H9 (cell line): Measurements from ENCODE around the gene ANKRD44. TPM values are rescaled to one million over a fixed set of nuclear protein-coding genes. Genes with fewer than 3 reads are reported as not detected.

Experiments used
- DNase-seq: peaks from one replicate; pipeline ENCODE4 v3.0.0-alpha.2; 2017
- H2AFZ ChIP-seq: one replicate; pipeline ENCODE4 v1.6.1; 2013; ENCODE audit warnings: mild to moderate bottlenecking, low read length, control low read depth, moderate library complexity
- H2AK5ac ChIP-seq: 2 replicates; pipeline ENCODE4 v1.6.1; 2013; ENCODE audit warnings: low read length, control low read depth, mixed read lengths; ENCODE audit not compliant: insufficient read length
- H2BK120ac ChIP-seq: one replicate; pipeline ENCODE4 v1.6.1; 2013; ENCODE audit warnings: low read depth, mild to moderate bottlenecking, low read length, control low read depth, inconsistent platforms; ENCODE audit not compliant: poor library complexity, severe bottlenecking
- H2BK12ac ChIP-seq: 2 replicates; pipeline ENCODE4 v1.6.1; 2013; ENCODE audit warnings: low read length, control low read depth, mixed read lengths, low read depth; ENCODE audit not compliant: insufficient read length
- H2BK15ac ChIP-seq: 2 replicates; pipeline ENCODE4 v1.6.1; 2013; ENCODE audit warnings: low read depth, low read length, control low read depth
- H2BK20ac ChIP-seq: one replicate; pipeline ENCODE4 v1.6.1; 2013; ENCODE audit warnings: low read depth, mild to moderate bottlenecking, low read length, control low read depth, inconsistent platforms; ENCODE audit not compliant: poor library complexity, severe bottlenecking
- H2BK5ac ChIP-seq: 2 replicates; pipeline ENCODE4 v1.6.1; 2013; ENCODE audit warnings: low read length, control low read depth, mixed read lengths; ENCODE audit not compliant: insufficient read length
- H3K14ac ChIP-seq: 2 replicates; pipeline ENCODE4 v1.6.1; 2013; ENCODE audit warnings: low read length, control low read depth; ENCODE audit not compliant: insufficient read depth
- H3K18ac ChIP-seq: 2 replicates; pipeline ENCODE4 v1.6.1; 2013; ENCODE audit warnings: low read depth, mild to moderate bottlenecking, mixed read lengths, low read length, control low read depth; ENCODE audit not compliant: insufficient read length
- H3K23ac ChIP-seq: 2 replicates; pipeline ENCODE4 v1.6.1; 2013; ENCODE audit warnings: low read length, control low read depth, mixed read lengths, low read depth; ENCODE audit not compliant: insufficient read length
- H3K23me2 ChIP-seq: 2 replicates; pipeline ENCODE4 v1.6.1; 2013; ENCODE audit warnings: low read depth, mild to moderate bottlenecking, mixed read lengths, low read length, control low read depth; ENCODE audit not compliant: insufficient read length, poor library complexity, severe bottlenecking
- H3K27ac ChIP-seq: 2 replicates; pipeline ENCODE4 v1.5.1; 2013; ENCODE audit warnings: low read length, control low read depth, mixed read lengths, low read depth; ENCODE audit not compliant: insufficient read length
- H3K27me3 ChIP-seq: 2 replicates; pipeline ENCODE4 v1.6.1; 2013; ENCODE audit warnings: low read length, control low read depth, inconsistent platforms; ENCODE audit not compliant: insufficient read depth
- H3K4ac ChIP-seq: 2 replicates; pipeline ENCODE4 v1.6.1; 2013; ENCODE audit warnings: low read depth, mild to moderate bottlenecking, control low read depth, inconsistent platforms, low read length, moderate library complexity
- H3K4me1 ChIP-seq: 2 replicates; pipeline ENCODE4 v1.6.1; 2013; ENCODE audit warnings: low read length, control low read depth, inconsistent platforms; ENCODE audit not compliant: insufficient read depth
- H3K4me2 ChIP-seq: 2 replicates; pipeline ENCODE4 v1.6.1; 2013; ENCODE audit warnings: low read length, control low read depth, mixed read lengths; ENCODE audit not compliant: insufficient read length, insufficient read depth
- H3K56ac ChIP-seq: 2 replicates; pipeline ENCODE4 v1.6.1; 2013; ENCODE audit warnings: low read depth, mild to moderate bottlenecking, mixed read lengths, low read length, control low read depth; ENCODE audit not compliant: insufficient read length
- H3K79me1 ChIP-seq: 2 replicates; pipeline ENCODE4 v1.6.1; 2013; ENCODE audit warnings: low read depth, mild to moderate bottlenecking, moderate library complexity, low read length, control low read depth, inconsistent platforms; ENCODE audit not compliant: insufficient read depth, poor library complexity, severe bottlenecking
- H3K79me2 ChIP-seq: 2 replicates; pipeline ENCODE4 v1.6.1; 2013; ENCODE audit warnings: low read length, control low read depth, inconsistent platforms; ENCODE audit not compliant: insufficient read depth
- H3K9ac ChIP-seq: 2 replicates; pipeline ENCODE4 v1.6.1; 2013; ENCODE audit warnings: low read length, control low read depth, mixed read lengths; ENCODE audit not compliant: insufficient read length; ENCODE audit errors: extremely low read depth
- H3K9me3 ChIP-seq: one replicate; pipeline ENCODE4 v1.6.1; 2013; ENCODE audit warnings: low read depth, low read length, inconsistent platforms; ENCODE audit not compliant: control insufficient read depth
- H3T11ph ChIP-seq: one replicate; pipeline ENCODE4 v1.6.1; 2013; ENCODE audit warnings: mild to moderate bottlenecking, low read length, control low read depth, inconsistent platforms
- H4K20me1 ChIP-seq: one replicate; pipeline ENCODE4 v1.6.1; 2013; ENCODE audit not compliant: control insufficient read depth, insufficient read length, insufficient read depth
- H4K5ac ChIP-seq: 2 replicates; pipeline ENCODE4 v1.6.1; 2013; ENCODE audit warnings: low read depth, mild to moderate bottlenecking, mixed read lengths, low read length, control low read depth; ENCODE audit not compliant: insufficient read length
- H4K8ac ChIP-seq: replicated peaks from 2 replicates; pipeline ENCODE4 v1.6.1; 2013; ENCODE audit warnings: low read length, control low read depth, mixed read lengths, low read depth; ENCODE audit not compliant: insufficient read length
- H4K91ac ChIP-seq: 2 replicates; pipeline ENCODE4 v1.6.1; 2013; ENCODE audit warnings: low read depth, mild to moderate bottlenecking, moderate library complexity, mixed read lengths, low read length, control low read depth; ENCODE audit not compliant: insufficient read length
- H3K27ac Mint-ChIP-seq, 3 experiments: 2 replicates in 2 of 3; 3 replicates in 1 of 3; pipeline ENCODE4 v1.8.0; 2020 to 2021; ENCODE audit warnings: mixed read lengths in 3 of 3, mild to moderate bottlenecking in 1 of 3, moderate library complexity in 1 of 3
- H3K27me3 Mint-ChIP-seq: 2 replicates; pipeline ENCODE4 v1.8.0; 2021; ENCODE audit warnings: low read depth, mild to moderate bottlenecking, moderate library complexity, mixed read lengths
- H3K36me3 Mint-ChIP-seq, 3 experiments: 2 replicates in 2 of 3; 3 replicates in 1 of 3; pipeline ENCODE4 v1.8.0; 2020 to 2021; ENCODE audit warnings: low read depth in 3 of 3, mixed read lengths in 3 of 3; ENCODE audit not compliant: insufficient read depth in 1 of 3
- H3K4me1 Mint-ChIP-seq, 2 experiments: 2 replicates each; pipeline ENCODE4 v1.8.0; 2020; ENCODE audit warnings: mixed read lengths in 2 of 2
- H3K4me3 Mint-ChIP-seq, 2 experiments: 2 replicates in 1 of 2; 3 replicates in 1 of 2; pipeline ENCODE4 v1.8.0; 2020 to 2021; ENCODE audit warnings: mild to moderate bottlenecking in 2 of 2, mixed read lengths in 2 of 2, moderate library complexity in 1 of 2
- H3K9me3 Mint-ChIP-seq, 2 experiments: 2 replicates in 1 of 2; 3 replicates in 1 of 2; pipeline ENCODE4 v1.8.0; 2020; ENCODE audit warnings: mild to moderate bottlenecking in 2 of 2, mixed read lengths in 2 of 2, moderate library complexity in 1 of 2
- WGBS: extraction: QIAGEN DNeasy Blood & Tissue Kit; methylation state at CpG from one replicate; pipeline ENCODE4 v1.1.7; 2013; ENCODE audit warnings: missing lambda C conversion rate, low lambda C conversion rate, mixed read lengths; ENCODE audit not compliant: insufficient read length; ENCODE audit errors: extremely low coverage; 5-methylcytosine and 5-hydroxymethylcytosine counted together
- total RNA-seq: library from RNA; stranded (reverse); gene quantifications from 2 replicates; pipeline ENCODE4 v1.2.1, GENCODE V29; 2021
- TF ChIP-seq, protein P1 (sequence below): fragments of 200-600 bp; sonication (generic); conservative IDR thresholded peaks from 3 replicates; pipeline ENCODE4 v1.8.0; 2021; ENCODE audit warnings: antibody characterized with exemption, mild to moderate bottlenecking

The ANKRD44 gene
- total RNA-seq, 1 experiment from 2014 or later = 1.9 TPM

- Histone ChIP-seq H4K20me1 (no peaks in the 10 kb centered on the region), H3K27me3 (no peaks in the 10 kb centered on the region), H2BK20ac (no peak overlapping the region), H2BK12ac (no peak overlapping the region), H3K23ac (no peak overlapping the region), H3K4me1 (no peaks in the 10 kb centered on the region), H2AK5ac (no peak overlapping the region), H3T11ph (no peak overlapping the region), H4K91ac (no peak overlapping the region), H3K4me2 (no peak overlapping the region), H3K79me1 (no peaks in the 10 kb centered on the region), H2AFZ (no peak overlapping the region), H3K9me3 (no peaks in the 10 kb centered on the region), H3K9ac (no peak overlapping the region), H3K14ac (no peak overlapping the region), H3K4ac (no peak overlapping the region), H2BK5ac (no peak overlapping the region), H3K79me2 (no peaks in the 10 kb centered on the region), H3K23me2 (no peaks in the 10 kb centered on the region), H4K8ac (no peak overlapping the region), H3K18ac (no peak overlapping the region), H2BK120ac (no peak overlapping the region), H2BK15ac (no peak overlapping the region), H3K27ac (no peak overlapping the region), H4K5ac (no peak overlapping the region), H3K56ac (no peak overlapping the region)
- Mint-ChIP-seq H3K9me3 (no peaks in the 10 kb centered on the region), H3K4me3 (no peak overlapping the region), H3K27ac (0 out of 7 replicates have a peak overlapping the region, but pooled peaks of 1 of the 3 experiments have one; percentile 49), H3K36me3 (no peaks in the 10 kb centered on the region), H3K27me3 (no peaks in the 10 kb centered on the region), H3K4me1 (no peaks in the 10 kb centered on the region)
- TF ChIP-seq, protein P1, sequence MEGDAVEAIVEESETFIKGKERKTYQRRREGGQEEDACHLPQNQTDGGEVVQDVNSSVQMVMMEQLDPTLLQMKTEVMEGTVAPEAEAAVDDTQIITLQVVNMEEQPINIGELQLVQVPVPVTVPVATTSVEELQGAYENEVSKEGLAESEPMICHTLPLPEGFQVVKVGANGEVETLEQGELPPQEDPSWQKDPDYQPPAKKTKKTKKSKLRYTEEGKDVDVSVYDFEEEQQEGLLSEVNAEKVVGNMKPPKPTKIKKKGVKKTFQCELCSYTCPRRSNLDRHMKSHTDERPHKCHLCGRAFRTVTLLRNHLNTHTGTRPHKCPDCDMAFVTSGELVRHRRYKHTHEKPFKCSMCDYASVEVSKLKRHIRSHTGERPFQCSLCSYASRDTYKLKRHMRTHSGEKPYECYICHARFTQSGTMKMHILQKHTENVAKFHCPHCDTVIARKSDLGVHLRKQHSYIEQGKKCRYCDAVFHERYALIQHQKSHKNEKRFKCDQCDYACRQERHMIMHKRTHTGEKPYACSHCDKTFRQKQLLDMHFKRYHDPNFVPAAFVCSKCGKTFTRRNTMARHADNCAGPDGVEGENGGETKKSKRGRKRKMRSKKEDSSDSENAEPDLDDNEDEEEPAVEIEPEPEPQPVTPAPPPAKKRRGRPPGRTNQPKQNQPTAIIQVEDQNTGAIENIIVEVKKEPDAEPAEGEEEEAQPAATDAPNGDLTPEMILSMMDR = no peak
- DNase-seq = no peak
- WGBS = no CpG with 5 or more reads among the region's 4 CpGs
Observed at GRCh38 chr2:197145471-197146056, 165.0 kb downstream of the ANKRD44 start.
